Measurements from ENCODE around the gene SLC5A5.

DNA sequence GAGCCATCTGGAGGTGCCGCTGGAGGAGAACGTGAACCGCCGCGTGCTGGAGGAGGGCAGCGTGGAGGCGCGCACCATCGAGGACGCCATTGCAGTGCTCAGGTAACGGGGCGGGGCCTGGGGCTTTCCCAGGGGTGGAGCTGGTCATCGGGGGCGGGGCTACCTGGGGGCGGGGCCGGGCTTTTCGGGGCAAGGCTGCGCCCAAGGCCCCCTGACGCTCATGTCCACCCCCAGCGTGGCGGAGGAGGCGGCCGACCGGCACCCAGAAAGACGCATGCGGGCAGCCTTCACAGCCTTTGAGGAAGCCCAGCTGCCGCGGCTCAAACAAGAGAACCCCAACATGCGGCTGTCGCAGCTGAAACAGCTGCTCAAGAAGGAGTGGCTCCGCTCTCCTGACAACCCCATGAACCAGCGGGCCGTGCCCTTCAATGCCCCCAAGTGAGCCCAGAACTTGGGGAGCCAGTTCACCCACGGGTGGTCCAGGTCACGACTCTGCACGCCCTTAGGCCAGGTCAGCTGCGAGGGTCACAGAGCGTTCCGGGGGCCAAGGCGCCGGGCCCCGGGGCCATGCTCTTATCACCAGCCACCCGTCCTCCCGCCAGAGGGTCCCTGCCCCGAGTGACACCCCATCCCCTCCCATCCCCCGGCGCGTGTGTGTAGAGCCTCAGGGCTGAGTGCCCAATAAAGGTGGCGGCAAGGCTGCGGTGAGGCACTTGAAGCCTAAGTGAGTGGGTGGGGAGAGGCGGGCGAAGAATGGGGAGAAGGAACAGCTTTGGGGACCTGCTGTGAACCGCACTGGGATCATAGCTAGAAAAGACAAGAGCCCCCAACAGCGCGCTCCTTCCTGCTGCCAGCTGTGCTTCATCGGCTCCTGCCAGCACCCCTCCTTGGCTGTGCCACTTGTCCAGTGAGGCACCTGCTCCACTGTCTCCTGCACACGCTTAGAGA, 71.8 kb downstream of the SLC5A5 start:
- TF ChIP-seq, protein P1, sequence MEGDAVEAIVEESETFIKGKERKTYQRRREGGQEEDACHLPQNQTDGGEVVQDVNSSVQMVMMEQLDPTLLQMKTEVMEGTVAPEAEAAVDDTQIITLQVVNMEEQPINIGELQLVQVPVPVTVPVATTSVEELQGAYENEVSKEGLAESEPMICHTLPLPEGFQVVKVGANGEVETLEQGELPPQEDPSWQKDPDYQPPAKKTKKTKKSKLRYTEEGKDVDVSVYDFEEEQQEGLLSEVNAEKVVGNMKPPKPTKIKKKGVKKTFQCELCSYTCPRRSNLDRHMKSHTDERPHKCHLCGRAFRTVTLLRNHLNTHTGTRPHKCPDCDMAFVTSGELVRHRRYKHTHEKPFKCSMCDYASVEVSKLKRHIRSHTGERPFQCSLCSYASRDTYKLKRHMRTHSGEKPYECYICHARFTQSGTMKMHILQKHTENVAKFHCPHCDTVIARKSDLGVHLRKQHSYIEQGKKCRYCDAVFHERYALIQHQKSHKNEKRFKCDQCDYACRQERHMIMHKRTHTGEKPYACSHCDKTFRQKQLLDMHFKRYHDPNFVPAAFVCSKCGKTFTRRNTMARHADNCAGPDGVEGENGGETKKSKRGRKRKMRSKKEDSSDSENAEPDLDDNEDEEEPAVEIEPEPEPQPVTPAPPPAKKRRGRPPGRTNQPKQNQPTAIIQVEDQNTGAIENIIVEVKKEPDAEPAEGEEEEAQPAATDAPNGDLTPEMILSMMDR (IDR thresholded peaks at IDR 0.05): no peak
- no peak for TF ChIP-seq POLR2A (IDR thresholded peaks at IDR 0.05)
- TF ChIP-seq EP300 (IDR thresholded peaks at IDR 0.05): no peak
